ENCODE data around the gene AGO4.
"Not testable (repeated sequence)": the region's sequence is repeated elsewhere in the genome, so short reads cannot be mapped to it uniquely, and the experiment has no call there.

DNA sequence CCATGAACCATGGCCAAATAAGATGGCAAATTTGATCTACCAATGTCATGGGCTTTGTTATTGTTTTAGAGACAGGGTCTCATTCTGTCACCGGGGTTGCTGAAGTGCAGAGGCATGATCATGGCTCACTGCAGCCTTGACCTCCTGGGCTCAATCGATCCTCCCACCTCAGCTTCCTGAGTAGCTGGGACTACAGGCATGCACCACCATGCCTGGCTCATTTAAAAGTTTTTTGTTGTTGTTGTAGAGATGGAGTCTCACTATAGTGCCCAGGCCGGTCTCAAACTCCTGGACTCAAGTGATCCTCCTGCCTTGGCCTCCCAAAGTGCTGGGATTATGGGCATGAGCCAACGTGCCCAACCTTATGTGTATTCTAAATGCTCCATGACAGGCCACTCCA, 66.3 kb downstream of the AGO4 start:
- TF ChIP-seq, protein P1, sequence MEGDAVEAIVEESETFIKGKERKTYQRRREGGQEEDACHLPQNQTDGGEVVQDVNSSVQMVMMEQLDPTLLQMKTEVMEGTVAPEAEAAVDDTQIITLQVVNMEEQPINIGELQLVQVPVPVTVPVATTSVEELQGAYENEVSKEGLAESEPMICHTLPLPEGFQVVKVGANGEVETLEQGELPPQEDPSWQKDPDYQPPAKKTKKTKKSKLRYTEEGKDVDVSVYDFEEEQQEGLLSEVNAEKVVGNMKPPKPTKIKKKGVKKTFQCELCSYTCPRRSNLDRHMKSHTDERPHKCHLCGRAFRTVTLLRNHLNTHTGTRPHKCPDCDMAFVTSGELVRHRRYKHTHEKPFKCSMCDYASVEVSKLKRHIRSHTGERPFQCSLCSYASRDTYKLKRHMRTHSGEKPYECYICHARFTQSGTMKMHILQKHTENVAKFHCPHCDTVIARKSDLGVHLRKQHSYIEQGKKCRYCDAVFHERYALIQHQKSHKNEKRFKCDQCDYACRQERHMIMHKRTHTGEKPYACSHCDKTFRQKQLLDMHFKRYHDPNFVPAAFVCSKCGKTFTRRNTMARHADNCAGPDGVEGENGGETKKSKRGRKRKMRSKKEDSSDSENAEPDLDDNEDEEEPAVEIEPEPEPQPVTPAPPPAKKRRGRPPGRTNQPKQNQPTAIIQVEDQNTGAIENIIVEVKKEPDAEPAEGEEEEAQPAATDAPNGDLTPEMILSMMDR (IDR thresholded peaks at IDR 0.05) = not testable (repeated sequence)
- not testable (repeated sequence) for TF ChIP-seq POLR2A (IDR thresholded peaks at IDR 0.05)
